GM12878 (cell line): Measurements from ENCODE around the gene EEIG2. TPM values are rescaled to one million over a fixed set of nuclear protein-coding genes. Genes with fewer than 3 reads are reported as not detected.

Experiments used
- ASH2L ChIP-seq: fragments of 300-600, 200-600 bp; sonication (generic); IDR thresholded peaks from 2 replicates; pipeline ENCODE4 v1.6.1; 2017; ENCODE audit warnings: low read depth, mild to moderate bottlenecking, borderline replicate concordance
- CHD1 ChIP-seq: IDR thresholded peaks from 2 replicates; pipeline ENCODE4 v1.6.1; 2012; ENCODE audit warnings: low read depth, low read length, improper control_type of control experiment
- CREM ChIP-seq: IDR thresholded peaks from 2 replicates; pipeline ENCODE4 v1.6.1; 2014; ENCODE audit warnings: antibody characterized with exemption, low read depth
- ETV6 ChIP-seq, 2 experiments: fragments of 450-650 bp in 1 of 2; IDR thresholded peaks in 1 of 2; conservative IDR thresholded peaks in 1 of 2; 2 replicates each; pipeline ENCODE4 v1.6.1; 2014; ENCODE audit warnings: antibody characterized with exemption in 1 of 2, borderline replicate concordance in 1 of 2, low read depth in 1 of 2, mild to moderate bottlenecking in 1 of 2, moderate library complexity in 1 of 2
- HDAC2 ChIP-seq: fragments of 200-600 bp; sonication (generic); IDR thresholded peaks from 2 replicates; pipeline ENCODE4 v1.6.1; 2017
- HDAC6 ChIP-seq: fragments of 200-600 bp; sonication (generic); IDR thresholded peaks from one replicate; pipeline ENCODE4 v1.8.0; 2017; ENCODE audit warnings: antibody characterized with exemption; ENCODE audit not compliant: unreplicated experiment
- HSF1 ChIP-seq: fragments of 150-350 bp; IDR thresholded peaks from 2 replicates; pipeline ENCODE4 v1.6.1; 2014; ENCODE audit warnings: mild to moderate bottlenecking, low read depth, low read length
- MAX ChIP-seq: IDR thresholded peaks from 2 replicates; pipeline ENCODE4 v1.6.1; 2012; ENCODE audit warnings: low read depth, low read length, improper control_type of control experiment
- MEF2B ChIP-seq: fragments of 450-650 bp; IDR thresholded peaks from 2 replicates; pipeline ENCODE4 v1.6.1; 2018; ENCODE audit warnings: mild to moderate bottlenecking, moderate library complexity; ENCODE audit not compliant: partially characterized antibody, poor library complexity, severe bottlenecking
- MXI1 ChIP-seq: fragments of 150-350 bp; IDR thresholded peaks from 2 replicates; pipeline ENCODE4 v1.6.1; 2011; ENCODE audit warnings: low read depth, mild to moderate bottlenecking, inconsistent platforms, low read length, improper control_type of control experiment
- POLR2A ChIP-seq: IDR thresholded peaks from 2 replicates; pipeline ENCODE4 v1.6.1; 2011; ENCODE audit warnings: low read depth, mild to moderate bottlenecking, low read length
- RELA ChIP-seq: fragments of 450-650 bp; IDR thresholded peaks from 2 replicates; pipeline ENCODE4 v1.8.0; 2014; ENCODE audit warnings: borderline replicate concordance; ENCODE audit not compliant: partially characterized antibody
- RELB ChIP-seq: fragments of 450-650 bp; IDR thresholded peaks from 2 replicates; pipeline ENCODE4 v1.6.1; 2017; ENCODE audit warnings: low read depth, mild to moderate bottlenecking, moderate library complexity
- RFX5 ChIP-seq: IDR thresholded peaks from 2 replicates; pipeline ENCODE4 v1.6.1; 2011; ENCODE audit warnings: low read depth, low read length, improper control_type of control experiment
- SRF ChIP-seq, 2 experiments: IDR thresholded peaks; 2 replicates each; pipeline ENCODE4 v1.6.1; 2011; ENCODE audit warnings: low read depth in 2 of 2, low read length in 2 of 2, mild to moderate bottlenecking in 1 of 2, moderate library complexity in 1 of 2
- SUZ12 ChIP-seq: fragments of 200-600 bp; sonication (generic); IDR thresholded peaks from one replicate; pipeline ENCODE4 v1.6.1; 2018; ENCODE audit warnings: antibody characterized with exemption, mild to moderate bottlenecking; ENCODE audit not compliant: unreplicated experiment
- ZBTB11 ChIP-seq: fragments of 450-650 bp; formaldehyde crosslinking; IDR thresholded peaks from 2 replicates; pipeline ENCODE4 v1.5.0; 2022; ENCODE audit warnings: mild to moderate bottlenecking, missing genetic modification characterization
- ZNF592 ChIP-seq: fragments of 450-650 bp; IDR thresholded peaks from 2 replicates; pipeline ENCODE4 v1.6.1; 2017; ENCODE audit warnings: mild to moderate bottlenecking, moderate library complexity
- polyA plus RNA-seq, 11 experiments: library from polyadenylated mRNA; depleted of rRNA in 4 of 11; unstranded in 6 of 11; stranded (reverse) in 5 of 11; fragments of >200 nt; fragmentation: Nextera tagmentation in 4 of 11; fragmentation: Illumina TruSeq in 1 of 11; extraction: Ambion mirVana in 4 of 11; extraction: Trizol in 1 of 11; gene quantifications; 1 replicate in 1 of 11; 2 replicates in 10 of 11; pipeline versions ENCODE4 v1.2.1 to v1.2.3, GENCODE V29; 2011 to 2016; ENCODE audit warnings: inconsistent platforms in 2 of 11, missing spikeins in 2 of 11, low read depth in 1 of 11
- total RNA-seq, 4 experiments: library from RNA; depleted of rRNA in 3 of 4; stranded (reverse); fragments of >200 nt in 3 of 4; fragmentation: Illumina TruSeq in 1 of 4; extraction: Trizol in 1 of 4; gene quantifications; 2 replicates each; pipeline versions ENCODE4 v1.2.1 to v1.2.3, GENCODE V29; 2013 to 2021

The EEIG2 gene
- total and polyA plus RNA-seq, 10 of the 15 experiments (the other 5 are each of a cell fraction or from before 2014, with no cell fraction given), result 1.4 to 17.2 (median 9.8) TPM

- TF ChIP-seq MXI1 (peak; percentile 21; the same call in 1 of the 2 replicates), ZNF592 (no peak), CHD1 (no peak), MAX (no peak), ETV6 (conservative IDR thresholded peaks at IDR 0.05 in 1 of 2, IDR thresholded peaks at IDR 0.05 in 1 of 2; ENCODE audit: borderline replicate concordance in 1 of 2, low read depth in 1 of 2) (peak in 1 of 2 experiments; percentile 78; a peak in 1 of 4 replicates), SUZ12 (no peak), HDAC6 (no peak), SRF (IDR thresholded peaks at IDR 0.05; ENCODE audit: low read depth in 2 of 2, low read length in 2 of 2) (0 out of 4 replicates have a peak, but pooled peaks of 1 of the 2 experiments have one; percentile 31), RELB (peak; percentile 87), MEF2B (peak; percentile 69), ZBTB11 (no peak), HSF1 (no peak), ASH2L (no peak), RFX5 (no peak), POLR2A (no peak), CREM (peak; percentile 90), HDAC2 (no peak), RELA (no peak)
These were observed 8.6 kb upstream of the EEIG2 start (continued) for GRCh38 chr1:108551137-108551862.
